ENCODE data around the gene BMPR1B.

The BMPR1B gene

GRCh38 chr4:94856030-94856429 is 98.3 kb downstream of the BMPR1B start:
- H3K18ac ChIP-seq (ENCODE audit: low read length): no peak overlapping the region
- H3K27me3 ChIP-seq (ENCODE audit: control insufficient read depth in 3 of 3, insufficient read depth in 3 of 3, low read depth in 1 of 3, low read length in 3 of 3): no peaks in the 10 kb centered on the region
- H2AFZ ChIP-seq (ENCODE audit: low read length): no peak overlapping the region
- H3K9me3 ChIP-seq (replicated peaks in 1 of 2; ENCODE audit: control insufficient read depth in 2 of 2, insufficient read depth in 1 of 2, low read depth in 1 of 2, low read length in 2 of 2): no peaks in the 10 kb centered on the region
- H3K36me3 ChIP-seq (replicated peaks in 1 of 2; ENCODE audit: control insufficient read depth in 2 of 2, insufficient read depth in 2 of 2, low read length in 2 of 2): no peaks in the 10 kb centered on the region
- H2AK5ac ChIP-seq (ENCODE audit: low read depth, low read length): no peak overlapping the region
- WGBS, 2 donors (ENCODE audit: extremely low coverage in 2 of 2, insufficient read length in 2 of 2, insufficient replicate concordance in 1 of 2): no CpG with 5 or more reads among the region's 3 CpGs
- no peak overlapping the region for H3K27ac ChIP-seq (replicated peaks; ENCODE audit: low read length)
- H3K14ac ChIP-seq (ENCODE audit: low read length): no peak overlapping the region
- H2BK5ac ChIP-seq (ENCODE audit: low read length): no peak overlapping the region
- H3K4ac ChIP-seq (ENCODE audit: low read length): no peak overlapping the region
- H4K8ac ChIP-seq (ENCODE audit: low read depth, low read length): no peak overlapping the region
- no peak overlapping the region for H2BK120ac ChIP-seq (ENCODE audit: low read depth, low read length)
- no peak overlapping the region for H3K4me3 ChIP-seq (ENCODE audit: low read length in 2 of 2)
- no peak overlapping the region for H3K9ac ChIP-seq (ENCODE audit: low read depth, low read length, poor library complexity)
- no peak overlapping the region for H3K4me2 ChIP-seq (ENCODE audit: insufficient read depth, low read length, poor library complexity, severe bottlenecking)
- H3K4me1 ChIP-seq (ENCODE audit: control insufficient read depth in 2 of 2, insufficient read depth in 1 of 2, low read depth in 1 of 2, low read length in 2 of 2): no peaks in the 10 kb centered on the region
- no peak overlapping the region for H4K91ac ChIP-seq (ENCODE audit: low read depth, low read length, poor library complexity)
- no peak overlapping the region for H2BK15ac ChIP-seq (ENCODE audit: low read length)
- no peak for DNase-seq (ENCODE audit: low spot score)
- H2BK12ac ChIP-seq (ENCODE audit: low read length): no peak overlapping the region
- no peaks in the 10 kb centered on the region for H3K79me1 ChIP-seq (ENCODE audit: low read depth, low read length)
- no peak overlapping the region for H3K23ac ChIP-seq (ENCODE audit: low read depth, low read length, poor library complexity)

- no CpG with 5 or more reads among the region's 2 CpGs for WGBS, 2 donors (ENCODE audit: extremely low coverage in 2 of 2, insufficient read length in 2 of 2, insufficient replicate concordance in 1 of 2)
- Histone ChIP-seq H2BK15ac (ENCODE audit: low read length) (no peak overlapping the region), H3K4me2 (ENCODE audit: insufficient read depth, low read length, poor library complexity, severe bottlenecking) (no peak overlapping the region), H3K27me3 (ENCODE audit: control insufficient read depth in 3 of 3, insufficient read depth in 3 of 3, low read depth in 1 of 3, low read length in 3 of 3) (no peaks in the 10 kb centered on the region), H3K36me3 (replicated peaks in 1 of 2; ENCODE audit: control insufficient read depth in 2 of 2, insufficient read depth in 2 of 2, low read length in 2 of 2) (no peaks in the 10 kb centered on the region), H3K18ac (ENCODE audit: low read length) (no peak overlapping the region), H2BK5ac (ENCODE audit: low read length) (no peak overlapping the region), H2AK5ac (ENCODE audit: low read depth, low read length) (no peak overlapping the region), H3K4ac (ENCODE audit: low read length) (no peak overlapping the region), H2BK12ac (ENCODE audit: low read length) (no peak overlapping the region), H3K9me3 (replicated peaks in 1 of 2; ENCODE audit: control insufficient read depth in 2 of 2, insufficient read depth in 1 of 2, low read depth in 1 of 2, low read length in 2 of 2) (no peaks in the 10 kb centered on the region), H3K79me1 (ENCODE audit: low read depth, low read length) (no peaks in the 10 kb centered on the region), H3K4me1 (ENCODE audit: control insufficient read depth in 2 of 2, insufficient read depth in 1 of 2, low read depth in 1 of 2, low read length in 2 of 2) (peaks cover 0 to 20% of the 10 kb centered on the region in 2 donors), H4K8ac (ENCODE audit: low read depth, low read length) (no peak overlapping the region), H3K27ac (replicated peaks; ENCODE audit: low read length) (no peak overlapping the region), H2BK120ac (ENCODE audit: low read depth, low read length) (no peak overlapping the region), H2AFZ (ENCODE audit: low read length) (no peak overlapping the region), H3K9ac (ENCODE audit: low read depth, low read length, poor library complexity) (no peak overlapping the region), H4K91ac (ENCODE audit: low read depth, low read length, poor library complexity) (no peak overlapping the region), H3K23ac (ENCODE audit: low read depth, low read length, poor library complexity) (no peak overlapping the region), H3K14ac (ENCODE audit: low read length) (no peak overlapping the region), H3K4me3 (ENCODE audit: low read length in 2 of 2) (no peak overlapping the region)
- no peak for DNase-seq (ENCODE audit: low spot score)
These were observed 112.4 kb downstream of the BMPR1B start for GRCh38 chr4:94870146-94870545.

- Histone ChIP-seq H3K4me1 (ENCODE audit: control insufficient read depth in 2 of 2, insufficient read depth in 1 of 2, low read depth in 1 of 2, low read length in 2 of 2) (peaks cover 0 to 20% of the 10 kb centered on the region in 2 donors), H3K4ac (ENCODE audit: low read length) (no peak overlapping the region), H2AFZ (ENCODE audit: low read length) (no peak overlapping the region), H2BK120ac (ENCODE audit: low read depth, low read length) (no peak overlapping the region), H3K4me3 (ENCODE audit: low read length in 2 of 2) (no peak overlapping the region), H3K36me3 (replicated peaks in 1 of 2; ENCODE audit: control insufficient read depth in 2 of 2, insufficient read depth in 2 of 2, low read length in 2 of 2) (peaks cover 0 to 6% of the 10 kb centered on the region in 2 donors), H3K79me1 (ENCODE audit: low read depth, low read length) (no peaks in the 10 kb centered on the region), H3K18ac (ENCODE audit: low read length) (no peak overlapping the region), H3K27me3 (ENCODE audit: control insufficient read depth in 3 of 3, insufficient read depth in 3 of 3, low read depth in 1 of 3, low read length in 3 of 3) (no peaks in the 10 kb centered on the region), H4K8ac (ENCODE audit: low read depth, low read length) (no peak overlapping the region), H3K14ac (ENCODE audit: low read length) (no peak overlapping the region), H2AK5ac (ENCODE audit: low read depth, low read length) (no peak overlapping the region), H3K23ac (ENCODE audit: low read depth, low read length, poor library complexity) (no peak overlapping the region), H3K9ac (ENCODE audit: low read depth, low read length, poor library complexity) (no peak overlapping the region), H4K91ac (ENCODE audit: low read depth, low read length, poor library complexity) (no peak overlapping the region), H3K4me2 (ENCODE audit: insufficient read depth, low read length, poor library complexity, severe bottlenecking) (no peak overlapping the region), H2BK15ac (ENCODE audit: low read length) (no peak overlapping the region), H3K9me3 (replicated peaks in 1 of 2; ENCODE audit: control insufficient read depth in 2 of 2, insufficient read depth in 1 of 2, low read depth in 1 of 2, low read length in 2 of 2) (no peaks in the 10 kb centered on the region), H3K27ac (replicated peaks; ENCODE audit: low read length) (no peak overlapping the region), H2BK12ac (ENCODE audit: low read length) (no peak overlapping the region), H2BK5ac (ENCODE audit: low read length) (no peak overlapping the region)
- DNase-seq (ENCODE audit: low spot score): no peak
- WGBS, 2 donors (ENCODE audit: extremely low coverage in 2 of 2, insufficient read length in 2 of 2, insufficient replicate concordance in 1 of 2): no CpG with 5 or more reads among the region's 4 CpGs
These were observed 114.0 kb downstream of the BMPR1B start for GRCh38 chr4:94871644-94872305.

- Histone ChIP-seq H4K91ac (ENCODE audit: low read depth, low read length, poor library complexity) (no peak overlapping the region), H2BK15ac (ENCODE audit: low read length) (no peak overlapping the region), H2BK12ac (ENCODE audit: low read length) (no peak overlapping the region), H2AK5ac (ENCODE audit: low read depth, low read length) (no peak overlapping the region), H3K4me2 (ENCODE audit: insufficient read depth, low read length, poor library complexity, severe bottlenecking) (no peak overlapping the region), H3K23ac (ENCODE audit: low read depth, low read length, poor library complexity) (no peak overlapping the region), H3K27ac (replicated peaks; ENCODE audit: low read length) (no peak overlapping the region), H2BK5ac (ENCODE audit: low read length) (no peak overlapping the region), H3K9ac (ENCODE audit: low read depth, low read length, poor library complexity) (no peak overlapping the region), H3K4me3 (ENCODE audit: low read length in 2 of 2) (no peak overlapping the region), H3K79me1 (ENCODE audit: low read depth, low read length) (no peaks in the 10 kb centered on the region), H3K4me1 (ENCODE audit: control insufficient read depth in 2 of 2, insufficient read depth in 1 of 2, low read depth in 1 of 2, low read length in 2 of 2) (no peaks in the 10 kb centered on the region), H3K27me3 (ENCODE audit: control insufficient read depth in 3 of 3, insufficient read depth in 3 of 3, low read depth in 1 of 3, low read length in 3 of 3) (no peaks in the 10 kb centered on the region), H3K36me3 (replicated peaks in 1 of 2; ENCODE audit: control insufficient read depth in 2 of 2, insufficient read depth in 2 of 2, low read length in 2 of 2) (peaks cover 0 to 19% of the 10 kb centered on the region in 2 donors), H3K4ac (ENCODE audit: low read length) (no peak overlapping the region), H2BK120ac (ENCODE audit: low read depth, low read length) (no peak overlapping the region), H3K9me3 (replicated peaks in 1 of 2; ENCODE audit: control insufficient read depth in 2 of 2, insufficient read depth in 1 of 2, low read depth in 1 of 2, low read length in 2 of 2) (no peaks in the 10 kb centered on the region), H3K18ac (ENCODE audit: low read length) (no peak overlapping the region), H4K8ac (ENCODE audit: low read depth, low read length) (no peak overlapping the region), H3K14ac (ENCODE audit: low read length) (no peak overlapping the region), H2AFZ (ENCODE audit: low read length) (no peak overlapping the region)
- no peak for DNase-seq (ENCODE audit: low spot score)
- WGBS, 2 donors (ENCODE audit: extremely low coverage in 2 of 2, insufficient read length in 2 of 2, insufficient replicate concordance in 1 of 2): no CpG with 5 or more reads among the region's 2 CpGs
These were observed 120.2 kb downstream of the BMPR1B start for GRCh38 chr4:94877973-94878372.
